Mesendoderm (in vitro differentiated cells): ENCODE results near the gene IKZF1.

ENCODE experiments used
- DNase-seq: peaks from one replicate; pipeline ENCODE4 v3.0.0; 2013
- H2AK5ac ChIP-seq: 2 replicates; pipeline ENCODE4 v1.6.1; 2013; ENCODE audit warnings: low read length, inconsistent platforms
- H2BK120ac ChIP-seq: 2 replicates; pipeline ENCODE4 v1.6.1; 2013; ENCODE audit warnings: low read depth, mild to moderate bottlenecking, low read length, moderate library complexity, mixed read lengths
- H2BK15ac ChIP-seq: replicated peaks from 2 replicates; pipeline ENCODE4 v1.6.1; 2013; ENCODE audit warnings: low read depth, mild to moderate bottlenecking, moderate library complexity
- H2BK5ac ChIP-seq: 2 replicates; pipeline ENCODE4 v1.6.1; 2013; ENCODE audit warnings: low read length, inconsistent platforms
- H3K18ac ChIP-seq: 2 replicates; pipeline ENCODE4 v1.6.1; 2013; ENCODE audit warnings: mild to moderate bottlenecking, low read length, mixed read lengths
- H3K23ac ChIP-seq: one replicate; pipeline ENCODE4 v1.6.1; 2013; ENCODE audit warnings: low read length
- H3K27ac ChIP-seq: 2 replicates; pipeline ENCODE4 v1.5.1; 2013; ENCODE audit warnings: low read depth, mild to moderate bottlenecking, inconsistent platforms, low read length, moderate library complexity
- H3K27me3 ChIP-seq: 2 replicates; pipeline ENCODE4 v1.6.1; 2013; ENCODE audit warnings: low read length, control low read depth, mild to moderate bottlenecking, inconsistent platforms; ENCODE audit not compliant: insufficient read depth, poor library complexity
- H3K36me3 ChIP-seq: 2 replicates; pipeline ENCODE4 v1.6.1; 2013; ENCODE audit warnings: low read length, inconsistent platforms; ENCODE audit not compliant: control insufficient read depth, insufficient read depth
- H3K4ac ChIP-seq: one replicate; pipeline ENCODE4 v1.6.1; 2013; ENCODE audit warnings: low read depth, mild to moderate bottlenecking, low read length, moderate library complexity
- H3K4me1 ChIP-seq: 2 replicates; pipeline ENCODE4 v1.6.1; 2013; ENCODE audit warnings: low read depth, low read length, inconsistent platforms; ENCODE audit not compliant: control insufficient read depth
- H3K4me2 ChIP-seq: 2 replicates; pipeline ENCODE4 v1.6.1; 2013; ENCODE audit warnings: low read length
- H3K4me3 ChIP-seq: 2 replicates; pipeline ENCODE4 v1.5.1; 2013; ENCODE audit warnings: mild to moderate bottlenecking, low read length
- H3K56ac ChIP-seq: one replicate; pipeline ENCODE4 v1.6.1; 2013; ENCODE audit warnings: low read length
- H3K79me1 ChIP-seq: 2 replicates; pipeline ENCODE4 v1.6.1; 2013; ENCODE audit warnings: low read length, inconsistent platforms
- H3K79me2 ChIP-seq: 2 replicates; pipeline ENCODE4 v1.6.1; 2013; ENCODE audit warnings: mild to moderate bottlenecking, low read length; ENCODE audit not compliant: control insufficient read depth, insufficient read depth
- H3K9ac ChIP-seq: 2 replicates; pipeline ENCODE4 v1.6.1; 2013; ENCODE audit warnings: low read length, inconsistent platforms
- H4K5ac ChIP-seq: one replicate; pipeline ENCODE4 v1.6.1; 2013; ENCODE audit warnings: low read length
- H4K8ac ChIP-seq: one replicate; pipeline ENCODE4 v1.6.1; 2013; ENCODE audit warnings: low read depth, mild to moderate bottlenecking, control low read depth, low read length, moderate library complexity
- WGBS: extraction: QIAGEN DNeasy Blood & Tissue Kit; methylation state at CpG from one replicate; pipeline ENCODE4 v1.1.7; 2013; ENCODE audit warnings: low lambda C conversion rate, missing lambda C conversion rate; ENCODE audit not compliant: insufficient coverage; ENCODE audit errors: extremely low coverage; 5-methylcytosine and 5-hydroxymethylcytosine counted together

The IKZF1 gene

GRCh38 chr7:50368366-50368765, 63.9 kb downstream of the IKZF1 start:
- Histone ChIP-seq H3K9ac (no peak overlapping the region), H3K36me3 (no peaks in the 10 kb centered on the region), H3K27ac (no peak overlapping the region), H2BK120ac (no peak overlapping the region), H3K56ac (no peak overlapping the region), H3K4me2 (no peak overlapping the region), H2BK5ac (no peak overlapping the region), H3K79me2 (no peaks in the 10 kb centered on the region), H3K23ac (no peak overlapping the region), H2BK15ac (no peak overlapping the region), H3K4ac (no peak overlapping the region), H4K5ac (no peak overlapping the region), H3K4me3 (no peak overlapping the region), H4K8ac (no peak overlapping the region), H3K27me3 (no peaks in the 10 kb centered on the region), H3K4me1 (no peaks in the 10 kb centered on the region), H3K79me1 (no peaks in the 10 kb centered on the region), H2AK5ac (no peak overlapping the region), H3K18ac (no peak overlapping the region)
- DNase-seq: no peak
- WGBS: no CpG with 5 or more reads among the region's 4 CpGs

GRCh38 chr7:50369143-50370026, 64.9 kb downstream of the IKZF1 start:
- Histone ChIP-seq H3K79me1 (no peaks in the 10 kb centered on the region), H2AK5ac (no peak overlapping the region), H3K4ac (no peak overlapping the region), H3K27ac (no peak overlapping the region), H2BK5ac (no peak overlapping the region), H3K4me3 (no peak overlapping the region), H3K18ac (no peak overlapping the region), H2BK120ac (no peak overlapping the region), H3K79me2 (no peaks in the 10 kb centered on the region), H2BK15ac (no peak overlapping the region), H3K4me2 (no peak overlapping the region), H3K23ac (no peak overlapping the region), H3K56ac (no peak overlapping the region), H4K8ac (no peak overlapping the region), H3K27me3 (no peaks in the 10 kb centered on the region), H3K36me3 (no peaks in the 10 kb centered on the region), H3K4me1 (no peaks in the 10 kb centered on the region), H4K5ac (no peak overlapping the region), H3K9ac (no peak overlapping the region)
- DNase-seq: peak; percentile 91
- 100% methylated on average over 1 of the region's 8 CpGs for WGBS

GRCh38 chr7:50370884-50371283, 66.4 kb downstream of the IKZF1 start:
- Histone ChIP-seq H4K5ac (no peak overlapping the region), H3K18ac (no peak overlapping the region), H3K27ac (no peak overlapping the region), H3K79me2 (no peaks in the 10 kb centered on the region), H3K27me3 (no peaks in the 10 kb centered on the region), H2BK15ac (no peak overlapping the region), H3K9ac (no peak overlapping the region), H3K4me2 (no peak overlapping the region), H3K4ac (no peak overlapping the region), H3K4me1 (no peaks in the 10 kb centered on the region), H2BK120ac (no peak overlapping the region), H2BK5ac (no peak overlapping the region), H3K79me1 (no peaks in the 10 kb centered on the region), H3K4me3 (no peak overlapping the region), H4K8ac (no peak overlapping the region), H3K56ac (no peak overlapping the region), H2AK5ac (no peak overlapping the region), H3K36me3 (no peaks in the 10 kb centered on the region), H3K23ac (no peak overlapping the region)
- WGBS: no CpG with 5 or more reads among the region's 7 CpGs
- DNase-seq: no peak

GRCh38 chr7:50371551-50372021, 67.1 kb downstream of the IKZF1 start:
- no CpG with 5 or more reads among the region's 5 CpGs for WGBS
- no peak overlapping the region for H2BK120ac ChIP-seq
- no peak overlapping the region for H3K56ac ChIP-seq
- H4K5ac ChIP-seq: no peak overlapping the region
- H3K23ac ChIP-seq: no peak overlapping the region
- no peak overlapping the region for H2BK15ac ChIP-seq
- no peak for DNase-seq
- H3K4me1 ChIP-seq: no peaks in the 10 kb centered on the region
- H3K79me2 ChIP-seq: no peaks in the 10 kb centered on the region
- H3K18ac ChIP-seq: no peak overlapping the region
- H2AK5ac ChIP-seq: no peak overlapping the region
- no peak overlapping the region for H3K4me2 ChIP-seq
- no peak overlapping the region for H3K4me3 ChIP-seq
- H3K9ac ChIP-seq: no peak overlapping the region
- H4K8ac ChIP-seq: no peak overlapping the region
- no peak overlapping the region for H3K4ac ChIP-seq
- H3K27me3 ChIP-seq: no peaks in the 10 kb centered on the region
- no peak overlapping the region for H2BK5ac ChIP-seq
- H3K79me1 ChIP-seq: no peaks in the 10 kb centered on the region
- H3K36me3 ChIP-seq: no peaks in the 10 kb centered on the region
- H3K27ac ChIP-seq: no peak overlapping the region

- Histone ChIP-seq H3K4me2 (no peak overlapping the region), H3K79me1 (no peaks in the 10 kb centered on the region), H3K56ac (no peak overlapping the region), H2BK15ac (no peak overlapping the region), H3K9ac (no peak overlapping the region), H2BK5ac (no peak overlapping the region), H3K27me3 (no peaks in the 10 kb centered on the region), H3K4me3 (no peak overlapping the region), H3K79me2 (no peaks in the 10 kb centered on the region), H3K23ac (no peak overlapping the region), H4K8ac (no peak overlapping the region), H2BK120ac (no peak overlapping the region), H3K4me1 (no peaks in the 10 kb centered on the region), H3K27ac (no peak overlapping the region), H3K4ac (no peak overlapping the region), H3K36me3 (no peaks in the 10 kb centered on the region), H2AK5ac (no peak overlapping the region), H3K18ac (no peak overlapping the region), H4K5ac (no peak overlapping the region)
- WGBS: no CpG with 5 or more reads among the region's 4 CpGs
- DNase-seq: no peak
These were observed 68.4 kb downstream of the IKZF1 start for GRCh38 chr7:50372923-50373322.
